Panc1 (cell line): Measurements from ENCODE around the gene C9orf153. TPM values are rescaled to one million over a fixed set of nuclear protein-coding genes. Genes with fewer than 3 reads are reported as not detected.

Experiments used
- ATAC-seq: fragments of 200-7000 bp; cut with Tn5 transposase; 2 replicates; pipeline ENCODE4 v1.9.1; 2020; ENCODE audit warnings: mild to moderate bottlenecking, moderate library complexity
- BruUV-seq: library from RNA; stranded (reverse); fragments of 400-500 nt; replicated peaks from 2 replicates; lab custom pipeline; 2021; lab: Mats Ljungman, UMichigan
- CTCF ChIA-PET: fragments of 300-600 bp; sonication (Branson Sonifier 250); formaldehyde crosslinking; loops from one replicate; lab custom pipeline; 2022; ENCODE audit warnings: antibody characterized with exemption; lab: Charles Lee
- POLR2A ChIA-PET: fragments of 300-600 bp; sonication (Branson Sonifier 250); formaldehyde crosslinking; loops from one replicate; lab custom pipeline; 2022; ENCODE audit warnings: antibody characterized with exemption; lab: Charles Lee
- DNase-seq: peaks from one replicate; pipeline ENCODE4 v3.0.0-alpha.2; 2010; ENCODE audit warnings: low read depth, low spot score
- H3K27ac ChIP-seq: 2 replicates; pipeline ENCODE4 v1.5.1; 2011; ENCODE audit warnings: mild to moderate bottlenecking, low read length, inconsistent platforms
- H3K27me3 ChIP-seq: fragments of 200-500 bp; sonication (Bioruptor generic); 2 replicates; pipeline ENCODE4 v1.6.0; 2014; ENCODE audit warnings: low read length, inconsistent platforms; ENCODE audit not compliant: control insufficient read depth, insufficient read depth
- H3K36me3 ChIP-seq: fragments of 200-500 bp; sonication (Bioruptor generic); 2 replicates; pipeline ENCODE4 v1.5.1; 2014; ENCODE audit warnings: inconsistent platforms, mild to moderate bottlenecking, low read length, moderate library complexity; ENCODE audit not compliant: control insufficient read depth, insufficient read depth
- H3K4me1 ChIP-seq: 2 replicates; pipeline ENCODE4 v1.5.1; 2011; ENCODE audit warnings: inconsistent platforms, mild to moderate bottlenecking, low read length, moderate library complexity; ENCODE audit not compliant: control insufficient read depth, insufficient read depth
- H3K4me3 ChIP-seq, 2 experiments: 2 replicates each; pipeline ENCODE4 v1.5.1; 2011 to 2012; ENCODE audit warnings: low read depth in 2 of 2, low read length in 2 of 2, mild to moderate bottlenecking in 2 of 2, inconsistent platforms in 1 of 2, moderate library complexity in 1 of 2
- H3K9me3 ChIP-seq: fragments of 200-500 bp; sonication (Bioruptor generic); 2 replicates; pipeline ENCODE4 v1.5.1; 2014; ENCODE audit warnings: low read depth, mild to moderate bottlenecking, inconsistent platforms, low read length, moderate library complexity; ENCODE audit not compliant: control insufficient read depth, insufficient read depth
- CTCF ChIP-seq: fragments of 450-650 bp; IDR thresholded peaks from 2 replicates; pipeline ENCODE4 v1.5.1; 2017; ENCODE audit warnings: mild to moderate bottlenecking
- POLR2AphosphoS5 ChIP-seq: IDR thresholded peaks from 2 replicates; pipeline ENCODE4 v1.6.1; 2012; ENCODE audit warnings: mild to moderate bottlenecking, low read depth, low read length, moderate library complexity
- REST ChIP-seq, 2 experiments: IDR thresholded peaks; 2 replicates each; pipeline ENCODE4 v1.6.1; 2011 to 2012; ENCODE audit warnings: low read depth in 2 of 2, control low read depth in 1 of 2, low read length in 1 of 2, mild to moderate bottlenecking in 1 of 2, moderate library complexity in 1 of 2; ENCODE audit not compliant: insufficient read depth in 1 of 2
- SIN3A ChIP-seq: IDR thresholded peaks from 2 replicates; pipeline ENCODE4 v1.6.1; 2012; ENCODE audit warnings: low read depth, mild to moderate bottlenecking, low read length, moderate library complexity, borderline replicate concordance; ENCODE audit not compliant: insufficient read depth
- TCF7L2 ChIP-seq: IDR thresholded peaks from 2 replicates; pipeline ENCODE4 v1.6.1; 2011; ENCODE audit warnings: mild to moderate bottlenecking, low read depth, low read length, inconsistent platforms
- in situ Hi-C: cut with HindIII; loops from 2 replicates; pipeline ENCODE4 v1.10.0; 2016; ENCODE audit warnings: low sequenced_read_pairs, low pct_unique_long_range_greater_than_20kb
- intact Hi-C: fragments of 100-400 bp; cut with micrococcal nuclease; formaldehyde crosslinking; loops from one replicate; pipeline ENCODE4 v1.10.0; 2022; ENCODE audit not compliant: unreplicated experiment
- total RNA-seq: library from RNA; stranded (reverse); gene quantifications from one replicate; pipeline ENCODE4 v1.2.1, GENCODE V29; 2021; ENCODE audit not compliant: unreplicated experiment

Gene C9orf153
- total RNA-seq, 1 experiment from 2014 or later = not detected

- DNase-seq (no peak), ATAC-seq (no peak)
- H3K9me3 ChIP-seq = no peaks in the 10 kb centered on the region
- intact Hi-C loops = loop anchor here (10.0 kb wide), 1 partner anchor 91 kb away; the partner anchor contains the start of gene GOLM1
- no peak overlapping the region for H3K27ac ChIP-seq
- POLR2A ChIA-PET = no interaction called here
- H3K4me1 ChIP-seq = no peaks in the 10 kb centered on the region
- CTCF ChIA-PET = no interaction called here
- H3K36me3 ChIP-seq = no peaks in the 10 kb centered on the region
- no peak for TF ChIP-seq REST (IDR thresholded peaks at IDR 0.05; ENCODE audit: insufficient read depth in 1 of 2, low read depth in 2 of 2, low read length in 1 of 2)
- no peak for TF ChIP-seq CTCF
- in situ Hi-C loops = no loop called here
- H3K27me3 ChIP-seq = no peaks in the 10 kb centered on the region
- no peak overlapping the region for H3K4me3 ChIP-seq
- BruUV-seq = no TSS peak
Measured at GRCh38 chr9:86185872-86186271, 73.6 kb downstream of the C9orf153 start.

GRCh38 chr9:86184138-86184524, 75.3 kb downstream of the C9orf153 start:
- in situ Hi-C loops = no loop called here
- ATAC-seq = no peak

More at GRCh38 chr9:86184138-86184524, 75.3 kb downstream of the C9orf153 start:
- Histone ChIP-seq H3K4me3 (no peak overlapping the region), H3K9me3 (no peaks in the 10 kb centered on the region), H3K27me3 (no peaks in the 10 kb centered on the region), H3K4me1 (no peaks in the 10 kb centered on the region), H3K27ac (no peak overlapping the region), H3K36me3 (no peaks in the 10 kb centered on the region)
- ChIA-PET POLR2A (no interaction called here), CTCF (no interaction called here)
- intact Hi-C loops = loop anchor here (10.0 kb wide), 1 partner anchor 89 kb away; the partner anchor contains the start of gene GOLM1
- BruUV-seq = no TSS peak
- no peak for DNase-seq
- TF ChIP-seq TCF7L2 (no peak), REST (IDR thresholded peaks at IDR 0.05; ENCODE audit: insufficient read depth in 1 of 2, low read depth in 2 of 2, low read length in 1 of 2) (no peak), SIN3A (no peak), POLR2AphosphoS5 (no peak), CTCF (no peak)
